Uterus (tissue), 4 donors: ENCODE results near the gene DHX35. TPM values are rescaled to one million over a fixed set of nuclear protein-coding genes. Genes with fewer than 3 reads are reported as not detected.

Source experiments
- DNase-seq, 2 donors: peaks; one replicate each; pipeline ENCODE4 v3.0.0-alpha.2; 2019 to 2020
- H3K27ac ChIP-seq, 2 donors: fragments of 200-600 bp; sonication (generic); 1 replicate in 1 of 2; 2 replicates in 1 of 2; pipeline ENCODE4 v1.5.1; 2016 to 2018
- H3K27me3 ChIP-seq, 2 donors: fragments of 200-600 bp; sonication (generic); one replicate each; pipeline ENCODE4 v1.5.1; 2018 to 2019; ENCODE audit warnings: control low read depth in 1 of 2
- H3K36me3 ChIP-seq, 2 donors: fragments of 200-600 bp; sonication (generic); one replicate each; pipeline ENCODE4 v1.5.1; 2019; ENCODE audit warnings: control low read depth in 1 of 2
- H3K4me1 ChIP-seq, 2 donors: fragments of 200-600 bp; sonication (generic); one replicate each; pipeline ENCODE4 v1.5.1; 2018 to 2019; ENCODE audit warnings: control low read depth in 1 of 2
- H3K4me3 ChIP-seq, 2 donors: fragments of 200-600 bp; sonication (generic); 1 replicate in 1 of 2; 2 replicates in 1 of 2; pipeline ENCODE4 v1.5.1; 2018 to 2019; ENCODE audit warnings: mild to moderate bottlenecking in 1 of 2
- H3K9me3 ChIP-seq, 2 donors: fragments of 200-600 bp; sonication (generic); one replicate each; pipeline ENCODE4 v1.5.1; 2019; ENCODE audit warnings: control low read depth in 1 of 2
- POLR2A ChIP-seq, 2 donors: fragments of 450-650 bp; IDR thresholded peaks; one replicate each; pipeline ENCODE4 v1.6.1; 2016; ENCODE audit warnings: antibody characterized with exemption in 2 of 2, mild to moderate bottlenecking in 1 of 2, moderate library complexity in 1 of 2
- intact Hi-C: fragments of 100-400 bp; cut with DNase I; formaldehyde crosslinking; loops from one replicate; pipeline ENCODE4 v1.15.1; 2023; ENCODE audit warnings: low total_unique reads
- total RNA-seq, 4 donors: library from RNA; depleted of rRNA in 3 of 4; stranded (reverse); fragments of >200 nt in 3 of 4; gene quantifications; one replicate each; pipeline versions ENCODE4 v1.1.0 to v1.2.4, GENCODE V29; 2014 to 2023
- TF ChIP-seq, protein P1 (sequence below), 4 experiments: fragments of 200-600 bp in 2 of 4; fragments of 450-650 bp in 2 of 4; sonication (generic) in 2 of 4; IDR thresholded peaks; one replicate each; pipeline ENCODE4 v1.5.1; 2016 to 2019; ENCODE audit warnings: antibody characterized with exemption in 4 of 4, mild to moderate bottlenecking in 2 of 4, moderate library complexity in 1 of 4
- donor health status: DM: yes; HTN: yes; CAD: no.

DHX35 gene
- total RNA-seq, 4 donors from 2014 or later, result 17.7 to 23.5 (median 21.6) TPM

DNA sequence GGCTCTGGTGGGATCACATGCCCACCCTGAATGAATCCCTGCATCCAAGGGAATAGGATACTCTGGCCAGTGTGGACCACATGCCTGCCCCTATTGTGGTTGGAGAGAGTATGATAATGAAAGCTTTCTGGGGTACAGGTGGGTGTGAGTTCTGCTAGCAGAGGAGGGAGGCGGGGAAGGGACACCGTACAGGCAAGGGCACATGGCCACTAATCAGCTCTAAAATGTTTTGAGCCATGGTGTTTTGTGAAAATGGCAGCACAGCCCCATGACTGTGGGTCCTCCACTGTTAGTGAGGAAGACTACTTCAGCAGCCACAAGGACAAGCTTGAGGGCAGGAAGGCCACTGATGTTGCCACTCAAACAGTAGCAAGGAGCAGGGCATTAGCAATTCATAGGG lies 11.9 kb upstream of the DHX35 start:
- no peaks in the 10 kb centered on the region for H3K36me3 ChIP-seq
- no peaks in the 10 kb centered on the region for H3K4me1 ChIP-seq
- TF ChIP-seq, protein P1, sequence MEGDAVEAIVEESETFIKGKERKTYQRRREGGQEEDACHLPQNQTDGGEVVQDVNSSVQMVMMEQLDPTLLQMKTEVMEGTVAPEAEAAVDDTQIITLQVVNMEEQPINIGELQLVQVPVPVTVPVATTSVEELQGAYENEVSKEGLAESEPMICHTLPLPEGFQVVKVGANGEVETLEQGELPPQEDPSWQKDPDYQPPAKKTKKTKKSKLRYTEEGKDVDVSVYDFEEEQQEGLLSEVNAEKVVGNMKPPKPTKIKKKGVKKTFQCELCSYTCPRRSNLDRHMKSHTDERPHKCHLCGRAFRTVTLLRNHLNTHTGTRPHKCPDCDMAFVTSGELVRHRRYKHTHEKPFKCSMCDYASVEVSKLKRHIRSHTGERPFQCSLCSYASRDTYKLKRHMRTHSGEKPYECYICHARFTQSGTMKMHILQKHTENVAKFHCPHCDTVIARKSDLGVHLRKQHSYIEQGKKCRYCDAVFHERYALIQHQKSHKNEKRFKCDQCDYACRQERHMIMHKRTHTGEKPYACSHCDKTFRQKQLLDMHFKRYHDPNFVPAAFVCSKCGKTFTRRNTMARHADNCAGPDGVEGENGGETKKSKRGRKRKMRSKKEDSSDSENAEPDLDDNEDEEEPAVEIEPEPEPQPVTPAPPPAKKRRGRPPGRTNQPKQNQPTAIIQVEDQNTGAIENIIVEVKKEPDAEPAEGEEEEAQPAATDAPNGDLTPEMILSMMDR (IDR thresholded peaks at IDR 0.05), result no peak
- TF ChIP-seq POLR2A (IDR thresholded peaks at IDR 0.05), result no peak
- intact Hi-C loops, result no loop called here
- H3K4me3 ChIP-seq, result no peak overlapping the region
- no peak for DNase-seq
- H3K27ac ChIP-seq, result no peak overlapping the region
- H3K9me3 ChIP-seq, result no peaks in the 10 kb centered on the region
- no peaks in the 10 kb centered on the region for H3K27me3 ChIP-seq

- no peak overlapping the region for H3K4me3 ChIP-seq
Measured at GRCh38 chr20:38951611-38952010, 10.5 kb upstream of the DHX35 start.

GRCh38 chr20:38952153-38952552 lies 10.0 kb upstream of the DHX35 start:
- TF ChIP-seq POLR2A (IDR thresholded peaks at IDR 0.05), result no peak
- TF ChIP-seq, protein P1 (IDR thresholded peaks at IDR 0.05), result no peak
- H3K4me1 ChIP-seq, result no peaks in the 10 kb centered on the region
- H3K9me3 ChIP-seq, result no peaks in the 10 kb centered on the region
- no peak for DNase-seq
- H3K27ac ChIP-seq, result no peak overlapping the region
- intact Hi-C loops, result no loop called here
- H3K4me3 ChIP-seq, result no peak overlapping the region
- H3K27me3 ChIP-seq, result no peaks in the 10 kb centered on the region
- no peaks in the 10 kb centered on the region for H3K36me3 ChIP-seq

More at GRCh38 chr20:38951611-38952010, 10.5 kb upstream of the DHX35 start:
- H3K9me3 ChIP-seq, result no peaks in the 10 kb centered on the region
- DNase-seq, result no peak
- no peaks in the 10 kb centered on the region for H3K36me3 ChIP-seq
- H3K4me1 ChIP-seq, result no peaks in the 10 kb centered on the region
- TF ChIP-seq, protein P1 (IDR thresholded peaks at IDR 0.05), result no peak
- TF ChIP-seq POLR2A (IDR thresholded peaks at IDR 0.05), result no peak
- no peaks in the 10 kb centered on the region for H3K27me3 ChIP-seq
- intact Hi-C loops, result no loop called here
- H3K27ac ChIP-seq, result no peak overlapping the region

GRCh38 chr20:38953630-38954340 lies 8.4 kb upstream of the DHX35 start:
- TF ChIP-seq POLR2A (IDR thresholded peaks at IDR 0.05), result no peak
- TF ChIP-seq, protein P1 (IDR thresholded peaks at IDR 0.05), result no peak
- Histone ChIP-seq H3K9me3 (no peaks in the 10 kb centered on the region), H3K27ac (no peak overlapping the region), H3K4me1 (no peaks in the 10 kb centered on the region), H3K36me3 (no peaks in the 10 kb centered on the region), H3K4me3 (no peak overlapping the region), H3K27me3 (no peaks in the 10 kb centered on the region)
- intact Hi-C loops, result no loop called here
- no peak for DNase-seq

DNA sequence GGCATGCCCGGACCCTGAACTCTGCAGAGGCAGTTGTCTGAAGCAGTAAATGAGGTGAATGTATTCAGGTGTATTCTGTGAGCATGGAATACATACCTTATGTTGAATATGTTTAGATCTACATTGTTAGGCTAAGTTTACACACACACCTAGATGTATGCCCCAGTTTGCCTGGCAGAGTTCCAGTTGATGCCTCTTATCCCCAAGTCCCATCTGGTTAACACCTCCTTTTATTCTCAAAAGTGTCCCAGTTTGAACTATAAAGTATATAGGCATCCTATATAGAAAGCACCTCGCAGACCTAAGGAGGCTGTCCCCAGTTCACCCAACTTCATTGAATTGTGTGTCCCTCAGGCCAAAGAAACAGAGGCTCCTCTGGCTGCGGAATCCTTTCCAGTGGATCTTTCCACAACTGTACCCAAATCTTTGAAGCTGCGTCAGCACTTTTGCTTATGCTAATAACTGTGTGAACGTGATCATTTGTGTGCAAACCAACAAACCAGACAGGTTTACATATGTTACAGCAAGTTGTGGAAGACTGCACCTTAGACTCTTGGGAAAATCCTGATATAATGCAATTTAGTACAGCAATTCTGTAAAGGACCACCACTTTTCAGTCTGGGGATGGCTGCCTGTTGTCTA lies 4.8 kb upstream of the DHX35 start:
- Histone ChIP-seq H3K27me3 (no peaks in the 10 kb centered on the region), H3K27ac (no peak overlapping the region), H3K4me1 (no peaks in the 10 kb centered on the region), H3K36me3 (no peaks in the 10 kb centered on the region), H3K4me3 (no peak overlapping the region), H3K9me3 (no peaks in the 10 kb centered on the region)
- TF ChIP-seq, protein P1 (IDR thresholded peaks at IDR 0.05), result no peak
- TF ChIP-seq POLR2A (IDR thresholded peaks at IDR 0.05), result no peak
- DNase-seq, result no peak
- intact Hi-C loops, result no loop called here
